AG10803 (cell line): ENCODE data around the gene GNAT1.

Experiments
- DNase-seq: peaks from one replicate; pipeline ENCODE4 v3.0.0; 2010; ENCODE audit warnings: low read depth
- H3K4me3 ChIP-seq: 2 replicates; pipeline ENCODE4 v1.5.1; 2011; ENCODE audit warnings: mild to moderate bottlenecking, low read length, control low read depth
- TF ChIP-seq, protein P1 (sequence below): conservative IDR thresholded peaks from 2 replicates; pipeline ENCODE4 v1.5.1; 2011; ENCODE audit warnings: mild to moderate bottlenecking, low read length, control low read depth, inconsistent platforms

GNAT1 gene

DNA sequence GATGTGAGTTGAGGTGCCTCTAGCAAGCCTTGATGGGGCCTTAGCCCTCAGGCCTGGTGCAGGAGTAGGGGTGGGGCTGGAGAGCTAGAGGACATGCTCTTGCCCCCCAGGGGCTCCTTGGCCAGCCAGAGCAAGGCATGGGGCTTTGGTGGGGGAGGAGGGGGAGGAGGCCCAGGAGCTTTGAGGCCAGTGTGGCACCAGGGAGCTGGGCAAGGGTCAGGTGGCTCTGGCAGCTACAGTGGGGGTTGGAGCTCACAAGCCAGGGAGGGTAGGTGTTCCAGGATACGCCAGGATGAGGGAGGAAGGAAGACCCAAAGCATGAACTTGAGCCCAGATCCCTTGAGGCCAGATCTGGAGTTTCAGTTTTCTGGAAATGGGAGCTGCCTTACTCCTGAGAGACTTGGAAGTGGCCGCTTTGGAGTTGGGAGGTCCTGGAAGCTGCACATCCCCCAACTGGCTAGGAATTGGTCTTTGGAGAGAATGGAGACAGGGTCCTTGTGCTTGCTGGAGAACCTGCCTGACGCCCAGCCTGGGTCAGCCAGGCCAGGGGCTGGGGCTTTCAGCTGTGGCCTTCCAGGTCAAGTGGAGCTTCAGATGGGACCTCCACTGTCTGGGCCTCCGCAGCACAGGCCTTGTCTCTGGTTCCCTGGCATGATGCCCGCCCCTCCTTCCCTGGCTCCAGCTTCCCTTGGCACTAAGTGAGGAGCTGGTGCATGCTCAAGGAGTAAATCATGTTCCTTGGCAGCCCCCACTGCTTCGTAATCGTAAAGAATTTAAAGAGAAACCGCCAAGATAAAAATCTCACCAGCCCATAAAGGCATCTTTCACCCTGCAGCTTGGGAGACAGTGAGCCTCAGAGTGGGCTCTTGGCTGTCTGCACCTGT, 27.6 kb upstream of the GNAT1 start:
- H3K4me3 ChIP-seq = no peak overlapping the region
- TF ChIP-seq, protein P1, sequence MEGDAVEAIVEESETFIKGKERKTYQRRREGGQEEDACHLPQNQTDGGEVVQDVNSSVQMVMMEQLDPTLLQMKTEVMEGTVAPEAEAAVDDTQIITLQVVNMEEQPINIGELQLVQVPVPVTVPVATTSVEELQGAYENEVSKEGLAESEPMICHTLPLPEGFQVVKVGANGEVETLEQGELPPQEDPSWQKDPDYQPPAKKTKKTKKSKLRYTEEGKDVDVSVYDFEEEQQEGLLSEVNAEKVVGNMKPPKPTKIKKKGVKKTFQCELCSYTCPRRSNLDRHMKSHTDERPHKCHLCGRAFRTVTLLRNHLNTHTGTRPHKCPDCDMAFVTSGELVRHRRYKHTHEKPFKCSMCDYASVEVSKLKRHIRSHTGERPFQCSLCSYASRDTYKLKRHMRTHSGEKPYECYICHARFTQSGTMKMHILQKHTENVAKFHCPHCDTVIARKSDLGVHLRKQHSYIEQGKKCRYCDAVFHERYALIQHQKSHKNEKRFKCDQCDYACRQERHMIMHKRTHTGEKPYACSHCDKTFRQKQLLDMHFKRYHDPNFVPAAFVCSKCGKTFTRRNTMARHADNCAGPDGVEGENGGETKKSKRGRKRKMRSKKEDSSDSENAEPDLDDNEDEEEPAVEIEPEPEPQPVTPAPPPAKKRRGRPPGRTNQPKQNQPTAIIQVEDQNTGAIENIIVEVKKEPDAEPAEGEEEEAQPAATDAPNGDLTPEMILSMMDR = no peak
- peak; percentile 97 for DNase-seq

DNA sequence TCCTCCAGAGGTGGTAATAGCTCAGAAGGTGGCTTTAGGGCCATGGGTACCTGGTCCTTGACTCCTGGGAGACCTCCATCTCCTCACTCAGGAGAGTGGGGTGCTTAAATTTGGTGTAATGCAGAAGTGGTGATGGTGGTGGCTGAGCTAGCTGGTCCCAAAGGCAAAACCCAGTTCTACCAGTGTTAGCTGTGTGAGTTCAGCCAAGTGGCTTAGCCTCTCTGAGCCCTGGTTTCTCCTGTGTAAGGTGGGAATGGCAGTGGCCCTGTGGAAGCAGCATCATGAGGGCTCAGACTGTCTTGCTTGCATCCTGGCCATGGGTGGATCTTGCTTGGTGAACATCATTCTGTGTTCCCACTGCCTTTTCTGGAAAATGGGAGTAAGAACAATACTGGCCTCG, 26.9 kb upstream of the GNAT1 start:
- TF ChIP-seq, protein P1 = no peak

DNA sequence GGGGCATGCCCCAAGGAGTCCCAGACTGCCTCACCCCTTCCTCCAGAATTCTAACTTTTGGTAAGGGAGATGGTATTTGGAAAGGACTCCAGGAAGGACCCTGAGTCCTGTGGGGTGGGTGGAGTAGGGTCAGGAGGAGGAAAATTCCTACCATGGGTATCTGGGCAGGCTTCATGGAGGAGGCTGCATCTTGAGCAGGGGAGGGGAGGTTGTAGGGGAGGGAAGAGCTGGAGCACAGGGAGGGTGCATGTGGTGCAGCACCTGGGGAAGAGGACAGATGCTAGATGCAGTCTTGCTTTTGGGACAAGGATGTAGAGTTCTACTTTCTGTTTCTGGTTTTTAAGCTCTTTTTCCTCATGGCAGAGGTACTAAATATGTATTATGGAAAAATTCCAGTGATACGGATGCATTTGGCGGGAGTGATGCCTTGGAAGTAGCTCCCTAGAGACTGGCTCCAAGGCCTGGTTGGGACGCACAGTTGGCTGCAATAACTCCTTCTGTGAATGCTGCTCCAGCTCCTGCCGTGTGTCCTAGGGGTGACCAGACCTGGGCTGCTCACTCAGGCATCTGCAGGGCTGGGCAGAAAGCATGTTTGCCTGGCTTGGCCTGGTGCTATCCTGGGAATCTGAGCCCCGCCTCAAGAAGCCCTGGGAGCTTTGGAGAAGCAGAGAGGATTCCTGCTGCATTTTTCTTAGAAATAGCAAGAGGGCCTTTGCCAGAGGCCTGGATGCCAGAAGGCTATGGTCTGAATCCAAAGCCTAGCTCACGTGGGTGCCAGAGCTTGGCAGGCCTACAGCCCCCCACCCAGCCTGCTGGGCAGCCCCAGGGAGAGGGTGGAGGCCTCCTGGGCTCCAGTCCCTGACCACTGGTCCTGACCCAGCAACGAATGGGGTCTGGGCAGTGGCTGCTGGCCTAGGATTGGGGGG, 26.2 kb upstream of the GNAT1 start:
- no peak overlapping the region; the same call in 1 of the 2 replicates for H3K4me3 ChIP-seq
- peak; percentile 89 for DNase-seq

More for the DNA sequence above, 26.9 kb upstream of the GNAT1 start:
- H3K4me3 ChIP-seq = no peak overlapping the region
- DNase-seq = no peak

DNA sequence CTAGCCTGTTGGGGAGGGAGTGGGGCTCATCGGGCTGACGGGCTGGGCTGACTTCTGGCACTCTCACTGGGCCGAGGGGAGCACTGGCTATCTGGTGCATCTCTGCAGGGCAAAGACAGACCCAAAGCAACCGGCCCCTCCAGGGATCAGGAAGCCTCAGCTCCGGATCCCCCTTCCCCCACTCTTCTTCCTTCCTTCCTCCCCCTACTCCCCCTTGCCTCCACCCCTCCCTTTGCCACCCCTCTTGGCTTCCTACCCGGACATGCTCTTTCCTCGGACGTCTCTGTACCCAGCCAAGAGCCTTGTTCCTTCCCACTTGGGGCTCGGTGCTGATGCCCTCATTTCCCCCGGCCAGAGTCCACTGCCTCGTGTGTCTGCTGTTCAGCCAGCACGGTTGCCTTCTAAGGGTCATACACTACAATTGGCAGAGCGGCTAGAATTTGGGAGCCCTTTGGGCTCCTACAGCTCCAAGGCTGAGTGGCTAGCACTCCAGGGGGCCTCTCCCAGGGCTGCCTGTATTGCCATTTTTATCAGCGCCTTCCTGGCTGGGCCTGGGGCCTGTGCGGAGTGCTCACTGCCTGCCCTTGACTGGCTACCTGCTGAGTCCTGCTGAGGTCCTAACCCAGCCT, 25.4 kb upstream of the GNAT1 start:
- TF ChIP-seq, protein P1 = no peak
- peak; percentile 26 for DNase-seq
- H3K4me3 ChIP-seq = no peak overlapping the region

More for the DNA sequence above, 26.2 kb upstream of the GNAT1 start:
- TF ChIP-seq, protein P1 = 0 out of 2 replicates have a peak, but pooled peaks have one; percentile 9

DNA sequence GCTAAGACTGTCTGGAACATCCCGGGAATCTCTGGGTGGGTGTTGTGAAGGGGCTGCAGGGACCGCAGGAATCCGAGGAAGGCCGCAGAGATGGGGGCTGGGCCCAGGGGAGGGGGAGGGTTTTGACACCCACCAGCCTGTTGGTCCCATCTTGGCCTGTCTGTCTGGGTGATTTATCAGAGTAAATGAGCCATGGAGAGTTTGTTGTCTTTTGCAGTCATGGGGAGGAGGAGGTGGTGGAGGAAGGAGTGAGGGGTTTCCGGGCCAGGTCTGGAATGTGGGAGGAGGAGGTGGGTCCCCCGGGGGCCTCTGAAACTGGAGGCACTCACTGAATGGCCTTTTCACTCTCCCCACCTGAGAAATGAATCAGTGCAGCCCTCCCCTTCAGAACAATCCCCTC, 24.8 kb upstream of the GNAT1 start:
- no peak overlapping the region for H3K4me3 ChIP-seq
- DNase-seq = no peak

More for the DNA sequence above, 24.8 kb upstream of the GNAT1 start:
- TF ChIP-seq, protein P1 = no peak
